ENCODE results near the gene CCNI.

Gene CCNI

DNA sequence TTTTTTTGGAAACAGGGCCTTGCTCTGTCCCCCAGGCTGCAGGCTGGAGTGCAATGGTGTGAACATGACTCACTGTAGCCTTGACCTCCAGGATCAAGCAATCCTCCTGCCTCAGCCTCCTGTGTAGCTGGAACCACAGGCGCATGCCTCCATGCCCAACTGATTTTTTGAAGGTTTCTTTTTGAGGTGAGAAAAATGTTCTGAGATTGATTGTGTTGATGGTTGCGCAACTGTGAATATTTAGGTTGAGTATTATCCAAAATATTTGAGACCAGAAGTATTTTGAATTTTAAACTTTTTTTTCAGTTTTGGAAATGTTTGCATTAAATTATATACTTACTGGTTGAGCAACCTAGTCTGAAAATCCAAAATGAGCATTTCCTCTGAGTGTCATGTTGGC, 2.6 kb upstream of the CCNI start:
- Histone ChIP-seq H3K9me3 (ENCODE audit: severe bottlenecking) (peaks cover 3% of the 10 kb centered on the region), H3K27ac (no peak overlapping the region), H3K4me3 (ENCODE audit: low read depth, low read length) (no peak overlapping the region), H3K36me3 (no peaks in the 10 kb centered on the region), H3K27me3 (ENCODE audit: insufficient read depth, low read depth, severe bottlenecking) (no peaks in the 10 kb centered on the region)
- no peak for DNase-seq
- TF ChIP-seq, protein P1, sequence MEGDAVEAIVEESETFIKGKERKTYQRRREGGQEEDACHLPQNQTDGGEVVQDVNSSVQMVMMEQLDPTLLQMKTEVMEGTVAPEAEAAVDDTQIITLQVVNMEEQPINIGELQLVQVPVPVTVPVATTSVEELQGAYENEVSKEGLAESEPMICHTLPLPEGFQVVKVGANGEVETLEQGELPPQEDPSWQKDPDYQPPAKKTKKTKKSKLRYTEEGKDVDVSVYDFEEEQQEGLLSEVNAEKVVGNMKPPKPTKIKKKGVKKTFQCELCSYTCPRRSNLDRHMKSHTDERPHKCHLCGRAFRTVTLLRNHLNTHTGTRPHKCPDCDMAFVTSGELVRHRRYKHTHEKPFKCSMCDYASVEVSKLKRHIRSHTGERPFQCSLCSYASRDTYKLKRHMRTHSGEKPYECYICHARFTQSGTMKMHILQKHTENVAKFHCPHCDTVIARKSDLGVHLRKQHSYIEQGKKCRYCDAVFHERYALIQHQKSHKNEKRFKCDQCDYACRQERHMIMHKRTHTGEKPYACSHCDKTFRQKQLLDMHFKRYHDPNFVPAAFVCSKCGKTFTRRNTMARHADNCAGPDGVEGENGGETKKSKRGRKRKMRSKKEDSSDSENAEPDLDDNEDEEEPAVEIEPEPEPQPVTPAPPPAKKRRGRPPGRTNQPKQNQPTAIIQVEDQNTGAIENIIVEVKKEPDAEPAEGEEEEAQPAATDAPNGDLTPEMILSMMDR (IDR thresholded peaks at IDR 0.05; ENCODE audit: low read depth, low read length), result no peak

GRCh38 chr4:77076889-77077635, 1.3 kb upstream of the CCNI start:
- Histone ChIP-seq H3K36me3 (no peaks in the 10 kb centered on the region), H3K9me3 (ENCODE audit: severe bottlenecking) (peaks cover 3% of the 10 kb centered on the region), H3K27ac (peak overlapping the region; percentile 98), H3K27me3 (ENCODE audit: insufficient read depth, low read depth, severe bottlenecking) (no peaks in the 10 kb centered on the region), H3K4me3 (ENCODE audit: low read depth, low read length) (peak overlapping the region; percentile 88)
- TF ChIP-seq, protein P1 (IDR thresholded peaks at IDR 0.05; ENCODE audit: low read depth, low read length), result no peak
- no peak for DNase-seq

DNA sequence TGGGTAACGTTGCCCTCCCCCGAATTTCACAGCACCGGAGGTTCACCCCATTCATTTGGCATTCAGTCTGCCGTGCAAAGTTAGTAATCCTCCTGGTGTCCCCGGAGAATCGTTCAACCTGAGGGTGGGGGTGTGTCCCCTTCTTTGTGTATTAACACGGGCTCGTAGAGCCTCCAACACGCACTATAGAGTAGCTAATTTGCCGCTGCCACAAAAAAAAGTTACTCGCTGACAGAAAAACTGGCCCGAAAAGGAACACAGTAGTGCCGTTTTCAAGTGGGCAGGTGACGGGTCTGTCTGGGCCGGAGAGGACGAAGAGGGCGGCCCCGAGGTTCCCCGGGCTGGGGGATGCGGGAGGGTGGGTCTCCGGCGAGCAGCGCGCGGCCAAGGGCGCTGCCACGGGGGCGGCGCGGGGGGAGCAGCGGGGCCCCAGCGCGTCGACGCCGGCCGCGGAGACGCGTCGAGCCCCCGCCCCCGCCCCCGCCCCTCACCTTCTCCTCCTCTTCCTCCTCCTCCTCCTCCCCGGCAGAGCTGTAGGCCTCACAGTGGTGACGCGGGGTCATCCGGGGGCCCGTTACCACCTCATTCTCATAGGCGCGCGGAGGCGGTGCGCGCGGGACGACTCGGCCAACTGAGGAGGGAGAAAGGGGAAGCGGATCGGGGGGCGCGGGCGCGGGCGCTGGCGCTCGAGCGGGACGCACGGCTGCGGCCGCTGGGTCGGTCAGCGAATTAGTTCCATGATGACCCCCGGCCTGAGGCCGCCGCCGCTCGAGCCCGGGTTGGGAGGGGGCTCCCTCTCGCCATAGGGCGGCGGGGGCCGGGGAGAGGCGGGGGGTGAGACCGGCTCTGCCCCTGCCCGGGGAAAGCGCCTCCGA, 571 bp downstream of the CCNI start:
- DNase-seq, result peak; percentile 64
- Histone ChIP-seq H3K27ac (peak overlapping the region; percentile 98), H3K9me3 (ENCODE audit: severe bottlenecking) (peaks cover 3% of the 10 kb centered on the region), H3K4me3 (ENCODE audit: low read depth, low read length) (peak overlapping the region; percentile 88), H3K27me3 (ENCODE audit: insufficient read depth, low read depth, severe bottlenecking) (no peaks in the 10 kb centered on the region), H3K36me3 (no peaks in the 10 kb centered on the region; the same call in 1 of the 2 replicates)
- TF ChIP-seq, protein P1 (IDR thresholded peaks at IDR 0.05; ENCODE audit: low read depth, low read length), result no peak

DNA sequence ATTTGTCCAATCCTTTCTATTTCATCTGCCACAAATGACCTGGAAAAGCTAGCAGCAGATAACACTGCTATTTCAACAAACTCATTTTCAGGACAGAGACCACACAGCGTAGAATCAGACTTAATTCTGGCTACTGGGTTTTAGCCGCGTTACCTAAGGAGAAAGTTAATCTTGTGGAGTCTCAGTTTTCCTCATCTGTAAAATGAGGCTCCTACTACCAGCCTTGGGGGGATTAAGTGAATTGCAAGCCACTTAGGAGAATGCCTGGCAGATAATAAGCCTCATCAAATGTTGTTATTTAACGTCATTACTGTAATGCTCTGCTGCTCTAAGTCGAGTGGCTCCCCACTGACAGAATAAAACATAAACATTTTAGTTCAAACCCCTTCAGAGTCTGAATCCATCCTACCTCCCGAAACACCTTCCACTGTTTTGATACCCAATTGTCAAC, 1.4 kb downstream of the CCNI start:
- DNase-seq, result no peak
- H3K9me3 ChIP-seq (ENCODE audit: severe bottlenecking), result peaks cover 3% of the 10 kb centered on the region
- peak overlapping the region; percentile 88 for H3K4me3 ChIP-seq (ENCODE audit: low read depth, low read length)
- TF ChIP-seq, protein P1 (IDR thresholded peaks at IDR 0.05; ENCODE audit: low read depth, low read length), result no peak
- H3K27ac ChIP-seq, result no peak overlapping the region
- H3K36me3 ChIP-seq, result no peaks in the 10 kb centered on the region; the same call in 1 of the 2 replicates
- H3K27me3 ChIP-seq (ENCODE audit: insufficient read depth, low read depth, severe bottlenecking), result no peaks in the 10 kb centered on the region

DNA sequence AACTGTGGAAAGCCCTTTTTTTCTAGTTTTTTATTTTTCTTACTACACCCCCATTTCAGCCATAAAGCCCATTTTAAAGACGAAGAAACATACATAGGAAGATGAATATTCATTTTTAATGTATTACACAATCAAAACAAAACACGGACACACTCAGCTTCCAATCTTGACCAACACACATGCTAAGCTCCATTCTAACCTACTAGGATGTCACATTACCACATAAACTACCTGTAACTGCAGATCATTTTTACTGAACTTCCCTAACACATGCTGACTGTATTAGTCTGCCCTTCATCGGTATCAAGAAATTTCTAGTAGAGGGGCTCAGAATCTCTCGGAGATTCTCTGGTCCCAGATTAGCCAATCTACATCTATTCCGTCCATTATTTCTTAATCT, 1.8 kb downstream of the CCNI start:
- peak overlapping the region; percentile 88 for H3K4me3 ChIP-seq (ENCODE audit: low read depth, low read length)
- peaks cover 3% of the 10 kb centered on the region for H3K9me3 ChIP-seq (ENCODE audit: severe bottlenecking)
- TF ChIP-seq, protein P1 (IDR thresholded peaks at IDR 0.05; ENCODE audit: low read depth, low read length), result no peak
- H3K27me3 ChIP-seq (ENCODE audit: insufficient read depth, low read depth, severe bottlenecking), result no peaks in the 10 kb centered on the region
- no peaks in the 10 kb centered on the region; the same call in 1 of the 2 replicates for H3K36me3 ChIP-seq
- H3K27ac ChIP-seq, result no peak overlapping the region
- DNase-seq, result no peak
